ENCODE data around the gene ST3GAL5. TPM values are rescaled to one million over a fixed set of nuclear protein-coding genes. Genes with fewer than 3 reads are reported as not detected.
A peak's percentile ranks its signal among the peaks of the same experiment; 100 is the strongest.

ST3GAL5 gene
- total and polyA plus RNA-seq, 5 donors from 2014 or later: 11.3 to 25.8 (median 14.8) TPM

- ATAC-seq (ENCODE audit: low read depth in 2 of 2): no peak
- Histone ChIP-seq H3K27ac (ENCODE audit: insufficient read depth, low read length, poor library complexity, severe bottlenecking) (no peak overlapping the region), H3K4me3 (ENCODE audit: low read depth, low read length) (no peak overlapping the region), H3K9me3 (ENCODE audit: control insufficient read depth in 2 of 2, low read length in 2 of 2) (no peaks in the 10 kb centered on the region), H3K4me1 (ENCODE audit: control insufficient read depth, insufficient read depth, low read length, poor library complexity, severe bottlenecking) (no peaks in the 10 kb centered on the region), H3K36me3 (ENCODE audit: control insufficient read depth, insufficient read depth, low read length) (no peaks in the 10 kb centered on the region), H3K27me3 (ENCODE audit: control insufficient read depth, insufficient read depth, low read length) (peaks cover 2% of the 10 kb centered on the region)
- no peak for DNase-seq
- Mint-ChIP-seq H3K27me3 (no peaks in the 10 kb centered on the region), H3K9me3 (peaks cover 0 to 1% (median 0%) of the 10 kb centered on the region in 7 donors), H3K36me3 (peaks cover 6% of the 10 kb centered on the region), H3K4me1 (peaks cover 0 to 6% (median 2%) of the 10 kb centered on the region in 4 donors), H3K4me3 (no peak overlapping the region), H3K27ac (peak overlapping the region in 1 of 3 donors; percentile 42)
Measured at GRCh38 chr2:85922199-85922598, 33.4 kb upstream of the ST3GAL5 start.

- Histone ChIP-seq H3K4me3 (ENCODE audit: low read depth, low read length) (no peak overlapping the region), H3K4me1 (ENCODE audit: control insufficient read depth, insufficient read depth, low read length, poor library complexity, severe bottlenecking) (no peaks in the 10 kb centered on the region), H3K27me3 (ENCODE audit: control insufficient read depth, insufficient read depth, low read length) (peaks cover 2% of the 10 kb centered on the region), H3K36me3 (ENCODE audit: control insufficient read depth, insufficient read depth, low read length) (no peaks in the 10 kb centered on the region), H3K27ac (ENCODE audit: insufficient read depth, low read length, poor library complexity, severe bottlenecking) (no peak overlapping the region), H3K9me3 (ENCODE audit: control insufficient read depth in 2 of 2, low read length in 2 of 2) (no peaks in the 10 kb centered on the region)
- Mint-ChIP-seq H3K4me1 (peaks cover 0 to 6% (median 2%) of the 10 kb centered on the region in 4 donors), H3K9me3 (peaks cover 0 to 1% (median 0%) of the 10 kb centered on the region in 7 donors), H3K27me3 (no peaks in the 10 kb centered on the region), H3K27ac (peak overlapping the region in 1 of 3 donors; percentile 42), H3K4me3 (no peak overlapping the region), H3K36me3 (peaks cover 6% of the 10 kb centered on the region)
- no peak for DNase-seq
- no peak for ATAC-seq (ENCODE audit: low read depth in 2 of 2)
Measured at GRCh38 chr2:85921659-85922058, 32.9 kb upstream of the ST3GAL5 start.

- Histone ChIP-seq H3K4me1 (ENCODE audit: control insufficient read depth, insufficient read depth, low read length, poor library complexity, severe bottlenecking) (no peaks in the 10 kb centered on the region), H3K27ac (ENCODE audit: insufficient read depth, low read length, poor library complexity, severe bottlenecking) (no peak overlapping the region), H3K4me3 (ENCODE audit: low read depth, low read length) (no peak overlapping the region), H3K36me3 (ENCODE audit: control insufficient read depth, insufficient read depth, low read length) (no peaks in the 10 kb centered on the region), H3K27me3 (ENCODE audit: control insufficient read depth, insufficient read depth, low read length) (peaks cover 2% of the 10 kb centered on the region), H3K9me3 (ENCODE audit: control insufficient read depth in 2 of 2, low read length in 2 of 2) (no peaks in the 10 kb centered on the region)
- Mint-ChIP-seq H3K36me3 (peaks cover 6% of the 10 kb centered on the region), H3K4me1 (peaks cover 0 to 6% (median 2%) of the 10 kb centered on the region in 4 donors), H3K9me3 (peaks cover 0 to 1% (median 0%) of the 10 kb centered on the region in 7 donors), H3K4me3 (no peak overlapping the region), H3K27ac (peak overlapping the region in 1 of 3 donors; percentile 75), H3K27me3 (no peaks in the 10 kb centered on the region)
- no peak for DNase-seq
- ATAC-seq (ENCODE audit: low read depth in 2 of 2): no peak
Measured at GRCh38 chr2:85920810-85921545, 32.2 kb upstream of the ST3GAL5 start.

GRCh38 chr2:85917887-85918795 lies 29.4 kb upstream of the ST3GAL5 start:
- Mint-ChIP-seq H3K4me1 (no peaks in the 10 kb centered on the region), H3K4me3 (no peak overlapping the region), H3K9me3 (no peaks in the 10 kb centered on the region), H3K27ac (no peak overlapping the region), H3K36me3 (peaks cover 3% of the 10 kb centered on the region), H3K27me3 (no peaks in the 10 kb centered on the region)
- Histone ChIP-seq H3K27me3 (ENCODE audit: control insufficient read depth, insufficient read depth, low read length) (peaks cover 2% of the 10 kb centered on the region), H3K27ac (ENCODE audit: insufficient read depth, low read length, poor library complexity, severe bottlenecking) (no peak overlapping the region), H3K4me1 (ENCODE audit: control insufficient read depth, insufficient read depth, low read length, poor library complexity, severe bottlenecking) (no peaks in the 10 kb centered on the region), H3K9me3 (ENCODE audit: control insufficient read depth in 2 of 2, low read length in 2 of 2) (no peaks in the 10 kb centered on the region), H3K4me3 (ENCODE audit: low read depth, low read length) (no peak overlapping the region), H3K36me3 (ENCODE audit: control insufficient read depth, insufficient read depth, low read length) (no peaks in the 10 kb centered on the region)
- no peak for ATAC-seq (ENCODE audit: low read depth in 2 of 2)
- no peak for DNase-seq

GRCh38 chr2:85915606-85916303 lies 27.0 kb upstream of the ST3GAL5 start:
- Histone ChIP-seq H3K4me1 (ENCODE audit: control insufficient read depth, insufficient read depth, low read length, poor library complexity, severe bottlenecking) (no peaks in the 10 kb centered on the region), H3K36me3 (ENCODE audit: control insufficient read depth, insufficient read depth, low read length) (no peaks in the 10 kb centered on the region), H3K27me3 (ENCODE audit: control insufficient read depth, insufficient read depth, low read length) (no peaks in the 10 kb centered on the region), H3K4me3 (ENCODE audit: low read depth, low read length) (no peak overlapping the region), H3K27ac (ENCODE audit: insufficient read depth, low read length, poor library complexity, severe bottlenecking) (no peak overlapping the region), H3K9me3 (ENCODE audit: control insufficient read depth in 2 of 2, low read length in 2 of 2) (no peaks in the 10 kb centered on the region)
- no peak overlapping the region for H3K4me3 Mint-ChIP-seq
- peaks cover 0 to 5% (median 0%) of the 10 kb centered on the region in 4 donors for H3K4me1 Mint-ChIP-seq
- DNase-seq (no peak), ATAC-seq (ENCODE audit: low read depth in 2 of 2) (no peak)
- H3K27me3 Mint-ChIP-seq: no peaks in the 10 kb centered on the region
- H3K9me3 Mint-ChIP-seq: no peaks in the 10 kb centered on the region
- H3K36me3 Mint-ChIP-seq: peaks cover 3% of the 10 kb centered on the region
- no peak overlapping the region for H3K27ac Mint-ChIP-seq

- Histone ChIP-seq H3K9me3 (ENCODE audit: control insufficient read depth in 2 of 2, low read length in 2 of 2) (no peaks in the 10 kb centered on the region), H3K27ac (ENCODE audit: insufficient read depth, low read length, poor library complexity, severe bottlenecking) (no peak overlapping the region), H3K4me1 (ENCODE audit: control insufficient read depth, insufficient read depth, low read length, poor library complexity, severe bottlenecking) (no peaks in the 10 kb centered on the region), H3K27me3 (ENCODE audit: control insufficient read depth, insufficient read depth, low read length) (no peaks in the 10 kb centered on the region), H3K4me3 (ENCODE audit: low read depth, low read length) (no peak overlapping the region), H3K36me3 (ENCODE audit: control insufficient read depth, insufficient read depth, low read length) (no peaks in the 10 kb centered on the region)
- no peaks in the 10 kb centered on the region for H3K27me3 Mint-ChIP-seq
- H3K36me3 Mint-ChIP-seq: peaks cover 3% of the 10 kb centered on the region
- no peak overlapping the region for H3K4me3 Mint-ChIP-seq
- H3K9me3 Mint-ChIP-seq: no peaks in the 10 kb centered on the region
- ATAC-seq (ENCODE audit: low read depth in 2 of 2) (no peak), DNase-seq (no peak)
- H3K27ac Mint-ChIP-seq: peak overlapping the region in 1 of 3 donors; percentile 72
- peaks cover 0 to 5% (median 0%) of the 10 kb centered on the region in 4 donors for H3K4me1 Mint-ChIP-seq
Measured at GRCh38 chr2:85914922-85915321, 26.1 kb upstream of the ST3GAL5 start.

Measured in CD4-positive, CD25-positive, alpha-beta regulatory T cell (primary cell).